GM12878 (cell line): ENCODE measurements around the gene IDI1. TPM values are rescaled to one million over a fixed set of nuclear protein-coding genes. Genes with fewer than 3 reads are reported as not detected.

Source experiments
- ATAC-seq: fragments of 200-7000 bp; cut with Tn5 transposase; 3 replicates; pipeline ENCODE4 v1.9.1; 2020; ENCODE audit warnings: mild to moderate bottlenecking, moderate library complexity
- BruUV-seq: library from RNA; stranded (reverse); fragments of 400-500 nt; replicated peaks from 2 replicates; lab custom pipeline; 2021; lab: Mats Ljungman, UMichigan
- CTCF ChIA-PET: fragments of 300-600 bp; sonication (Branson Sonifier 250); formaldehyde crosslinking; extraction: SDS; loops from one replicate; lab custom pipeline; 2021; ENCODE audit warnings: inconsistent platforms; lab: Yijun Ruan, JAX
- POLR2A ChIA-PET: fragments of 350-600 bp; formaldehyde crosslinking; extraction: SDS; loops from one replicate; lab custom pipeline; 2021; ENCODE audit warnings: inconsistent platforms; lab: Charles Lee
- RAD21 ChIA-PET: fragments of 300-600 bp; sonication (Branson Sonifier 250); formaldehyde crosslinking; loops from one replicate; lab custom pipeline; 2023; ENCODE audit warnings: antibody characterized with exemption; ENCODE audit not compliant: unreplicated experiment; lab: Charles Lee
- SMC1A ChIA-PET: fragments of 300-600 bp; sonication (Branson Sonifier 250); formaldehyde crosslinking; loops from one replicate; lab custom pipeline; 2023; ENCODE audit not compliant: unreplicated experiment, uncharacterized antibody; lab: Charles Lee
- DNase-seq: peaks from one replicate; pipeline ENCODE4 v3.0.0-alpha.2; 2011; ENCODE audit warnings: low read depth, low spot score
- FAIRE-seq: peaks from 3 replicates; lab custom pipeline; 2011; peaks lifted over from hg19 to GRCh38; lab: Jason Lieb, UNC
- H2AFZ ChIP-seq: 2 replicates; pipeline ENCODE4 v1.6.0; 2011; ENCODE audit warnings: low read depth, low read length, control low read depth; ENCODE audit not compliant: control insufficient read depth
- H3K27ac ChIP-seq: 2 replicates; pipeline ENCODE4 v1.5.1; 2011; ENCODE audit warnings: control low read depth; ENCODE audit not compliant: control insufficient read depth, insufficient read depth
- H3K27me3 ChIP-seq, 2 experiments: replicated peaks in 1 of 2; 2 replicates each; pipeline versions ENCODE4 v1.6.0 to v1.6.1; 2011; ENCODE audit warnings: low read length in 1 of 2; ENCODE audit not compliant: control insufficient read depth in 2 of 2, insufficient read depth in 2 of 2
- H3K36me3 ChIP-seq, 2 experiments: 2 replicates each; pipeline ENCODE4 v1.5.1; 2011; ENCODE audit warnings: low read length in 1 of 2; ENCODE audit not compliant: control insufficient read depth in 2 of 2, insufficient read depth in 2 of 2
- H3K4me1 ChIP-seq: 2 replicates; pipeline ENCODE4 v1.6.1; 2011; ENCODE audit warnings: mild to moderate bottlenecking, low read length, moderate library complexity, mixed read lengths; ENCODE audit not compliant: control insufficient read depth, insufficient read depth
- H3K4me2 ChIP-seq: 2 replicates; pipeline ENCODE4 v1.6.0; 2011; ENCODE audit warnings: control low read depth; ENCODE audit not compliant: control insufficient read depth, insufficient read depth
- H3K4me3 ChIP-seq: fragments of 200-600 bp; sonication (generic); 2 replicates; pipeline ENCODE4 v1.5.1; 2016
- H3K79me2 ChIP-seq: 2 replicates; pipeline ENCODE4 v1.6.0; 2011; ENCODE audit warnings: low read length; ENCODE audit not compliant: control insufficient read depth, insufficient read depth
- H3K9ac ChIP-seq: 2 replicates; pipeline ENCODE4 v1.8.0; 2011; ENCODE audit warnings: low read length, control low read depth, mixed read lengths; ENCODE audit not compliant: control insufficient read depth, insufficient read depth
- H3K9me3 ChIP-seq: replicated peaks from 3 replicates; pipeline ENCODE4 v1.5.1; 2011; ENCODE audit warnings: mild to moderate bottlenecking, low read length; ENCODE audit not compliant: control insufficient read depth, insufficient read depth
- H4K20me1 ChIP-seq: 2 replicates; pipeline ENCODE4 v1.6.0; 2011; ENCODE audit not compliant: control insufficient read depth, insufficient read depth
- BACH1 ChIP-seq: fragments of 450-650 bp; IDR thresholded peaks from 2 replicates; pipeline ENCODE4 v1.6.1; 2017; ENCODE audit warnings: mild to moderate bottlenecking, borderline replicate concordance
- BCL11A ChIP-seq: IDR thresholded peaks from 2 replicates; pipeline ENCODE4 v1.6.1; 2011; ENCODE audit warnings: low read depth, low read length
- CEBPB ChIP-seq, 2 experiments: fragments of 150-350 bp in 1 of 2; IDR thresholded peaks; 2 replicates each; pipeline ENCODE4 v1.6.1; 2012 to 2014; ENCODE audit warnings: low read depth in 2 of 2, low read length in 2 of 2, borderline replicate concordance in 1 of 2, inconsistent platforms in 1 of 2
- FOS ChIP-seq: IDR thresholded peaks from 3 replicates; pipeline ENCODE4 v1.6.1; 2011; ENCODE audit warnings: borderline replicate concordance; ENCODE audit not compliant: insufficient read length; ENCODE audit errors: extremely low read depth
- IRF4 ChIP-seq: IDR thresholded peaks from 2 replicates; pipeline ENCODE4 v1.6.1; 2011; ENCODE audit warnings: low read depth, low read length
- WGBS: methylation state at CpG from one replicate; pipeline ENCODE4 v1.1.6; 2016; ENCODE audit warnings: low lambda C conversion rate; ENCODE audit not compliant: insufficient replicate concordance, insufficient coverage; ENCODE audit errors: missing lambda C conversion rate; 5-methylcytosine and 5-hydroxymethylcytosine counted together
- in situ Hi-C: fragments of 300-500 bp; cut with MboI; formaldehyde crosslinking; loops from 9 replicates; pipeline ENCODE4 v1.14.3; 2018; ENCODE audit warnings: mixed read lengths
- intact Hi-C: fragments of 100-400 bp; cut with micrococcal nuclease; formaldehyde crosslinking; loops from one replicate; pipeline ENCODE4 v1.14.2; 2022; ENCODE audit not compliant: unreplicated experiment
- polyA plus RNA-seq, 11 experiments: library from polyadenylated mRNA; depleted of rRNA in 4 of 11; unstranded in 6 of 11; stranded (reverse) in 5 of 11; fragments of >200 nt; fragmentation: Nextera tagmentation in 4 of 11; fragmentation: Illumina TruSeq in 1 of 11; extraction: Ambion mirVana in 4 of 11; extraction: Trizol in 1 of 11; gene quantifications; 1 replicate in 1 of 11; 2 replicates in 10 of 11; pipeline versions ENCODE4 v1.2.1 to v1.2.3, GENCODE V29; 2011 to 2016; ENCODE audit warnings: inconsistent platforms in 2 of 11, missing spikeins in 2 of 11, low read depth in 1 of 11
- total RNA-seq, 4 experiments: library from RNA; depleted of rRNA in 3 of 4; stranded (reverse); fragments of >200 nt in 3 of 4; fragmentation: Illumina TruSeq in 1 of 4; extraction: Trizol in 1 of 4; gene quantifications; 2 replicates each; pipeline versions ENCODE4 v1.2.1 to v1.2.3, GENCODE V29; 2013 to 2021
- TF ChIP-seq, protein P1 (sequence below): fragments of 450-650 bp; IDR thresholded peaks from 2 replicates; pipeline ENCODE4 v1.6.1; 2017; ENCODE audit warnings: borderline replicate concordance

IDI1 gene
- total and polyA plus RNA-seq, 10 of the 15 experiments (the other 5 are each of a cell fraction or from before 2014, with no cell fraction given): 85.5 to 223 (median 157) TPM

GRCh38 chr10:1033601-1034000 is 15.3 kb downstream of the IDI1 start:
- Histone ChIP-seq H4K20me1 (no peaks in the 10 kb centered on the region), H3K4me3 (no peak overlapping the region), H2AFZ (no peak overlapping the region), H3K36me3 (no peaks in the 10 kb centered on the region; a peak in 1 of 4 replicates), H3K9me3 (no peaks in the 10 kb centered on the region), H3K4me2 (no peak overlapping the region), H3K27me3 (no peaks in the 10 kb centered on the region), H3K4me1 (peaks cover 4% of the 10 kb centered on the region; the same call in 1 of the 2 replicates), H3K27ac (no peak overlapping the region), H3K79me2 (no peaks in the 10 kb centered on the region), H3K9ac (no peak overlapping the region)
- no TSS peak for BruUV-seq
- intact Hi-C loops (no loop called here), in situ Hi-C loops (no loop called here)
- no peak for ATAC-seq
- 44% methylated on average over 1 of the region's 1 CpG for WGBS
- SMC1A ChIA-PET: interaction anchor here (0.5 to 1.0 kb wide), 2 partner anchors 9 to 149 kb away, joined by 3 read pairs; no protein-coding TSS in a partner anchor
- POLR2A ChIA-PET: interaction anchor here (0.6 kb wide), 1 partner anchor 42 kb away, joined by 5 read pairs; no protein-coding TSS in a partner anchor
- no peak for FAIRE-seq
- no peak for DNase-seq
- RAD21 ChIA-PET: no interaction called here
- TF ChIP-seq, protein P1, sequence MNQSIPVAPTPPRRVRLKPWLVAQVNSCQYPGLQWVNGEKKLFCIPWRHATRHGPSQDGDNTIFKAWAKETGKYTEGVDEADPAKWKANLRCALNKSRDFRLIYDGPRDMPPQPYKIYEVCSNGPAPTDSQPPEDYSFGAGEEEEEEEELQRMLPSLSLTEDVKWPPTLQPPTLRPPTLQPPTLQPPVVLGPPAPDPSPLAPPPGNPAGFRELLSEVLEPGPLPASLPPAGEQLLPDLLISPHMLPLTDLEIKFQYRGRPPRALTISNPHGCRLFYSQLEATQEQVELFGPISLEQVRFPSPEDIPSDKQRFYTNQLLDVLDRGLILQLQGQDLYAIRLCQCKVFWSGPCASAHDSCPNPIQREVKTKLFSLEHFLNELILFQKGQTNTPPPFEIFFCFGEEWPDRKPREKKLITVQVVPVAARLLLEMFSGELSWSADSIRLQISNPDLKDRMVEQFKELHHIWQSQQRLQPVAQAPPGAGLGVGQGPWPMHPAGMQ: no peak
- no peak for TF ChIP-seq IRF4
- TF ChIP-seq, all 136 proteins: peak for 0
- CTCF ChIA-PET: interaction anchor here (1.0 kb wide), 1 partner anchor 11 kb away, joined by 4 read pairs; no protein-coding TSS in a partner anchor

DNA sequence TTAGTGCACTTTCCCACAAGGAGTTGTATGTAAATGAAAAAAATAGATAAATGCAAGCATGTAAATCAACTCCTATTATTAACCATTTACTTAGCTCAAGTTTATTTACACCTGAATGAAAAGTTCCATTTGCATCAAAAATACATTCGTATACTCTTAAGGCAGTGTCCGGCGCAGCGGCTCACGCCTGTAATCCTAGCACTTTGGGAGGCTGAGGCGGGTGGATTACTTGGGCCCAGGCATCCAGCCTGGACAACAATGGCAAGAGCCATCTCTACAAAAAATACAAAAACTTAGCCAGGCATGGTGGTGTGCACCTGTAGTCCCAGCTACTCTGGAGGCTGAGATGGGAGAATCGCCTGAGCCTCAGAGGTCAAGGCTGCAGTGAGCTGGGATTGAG is 19.1 kb downstream of the IDI1 start:
- BruUV-seq: no TSS peak
- Histone ChIP-seq H3K36me3 (no peaks in the 10 kb centered on the region), H2AFZ (no peak overlapping the region), H3K27ac (no peak overlapping the region), H3K4me3 (no peak overlapping the region), H3K9me3 (no peaks in the 10 kb centered on the region), H3K27me3 (no peaks in the 10 kb centered on the region), H3K4me1 (no peaks in the 10 kb centered on the region), H3K79me2 (no peaks in the 10 kb centered on the region), H4K20me1 (no peaks in the 10 kb centered on the region), H3K9ac (no peak overlapping the region)
- DNase-seq: no peak
- intact Hi-C loops: no loop called here
- 98% methylated on average over 7 of the region's 7 CpGs for WGBS
- ChIA-PET CTCF (interaction anchor here (0.7 kb wide), 1 partner anchor 26 kb away, joined by 3 read pairs; no protein-coding TSS in a partner anchor), RAD21 (no interaction called here), POLR2A (no interaction called here), SMC1A (interaction anchor here (0.7 to 1.0 kb wide), 3 partner anchors 8 to 95 kb away, joined by 3 read pairs; no protein-coding TSS in a partner anchor)
- ATAC-seq: no peak
- in situ Hi-C loops: no loop called here
- no peak for FAIRE-seq
- no peak for TF ChIP-seq BACH1
- TF ChIP-seq BCL11A: no peak
- TF ChIP-seq CEBPB (IDR thresholded peaks at IDR 0.05; ENCODE audit: borderline replicate concordance in 1 of 2, low read depth in 2 of 2, low read length in 2 of 2): no peak
- TF ChIP-seq FOS: no peak
- TF ChIP-seq, all 136 proteins: peak for 0
- no peak overlapping the region for H3K4me2 ChIP-seq
